Measurements from ENCODE around the gene CLNS1A. TPM values are rescaled to one million over a fixed set of nuclear protein-coding genes. Genes with fewer than 3 reads are reported as not detected.
"Not testable (repeated sequence)": the region's sequence is repeated elsewhere in the genome, so short reads cannot be mapped to it uniquely, and the experiment has no call there.

The CLNS1A gene
- total RNA-seq, 1 donor from 2014 or later: 142 TPM

DNA sequence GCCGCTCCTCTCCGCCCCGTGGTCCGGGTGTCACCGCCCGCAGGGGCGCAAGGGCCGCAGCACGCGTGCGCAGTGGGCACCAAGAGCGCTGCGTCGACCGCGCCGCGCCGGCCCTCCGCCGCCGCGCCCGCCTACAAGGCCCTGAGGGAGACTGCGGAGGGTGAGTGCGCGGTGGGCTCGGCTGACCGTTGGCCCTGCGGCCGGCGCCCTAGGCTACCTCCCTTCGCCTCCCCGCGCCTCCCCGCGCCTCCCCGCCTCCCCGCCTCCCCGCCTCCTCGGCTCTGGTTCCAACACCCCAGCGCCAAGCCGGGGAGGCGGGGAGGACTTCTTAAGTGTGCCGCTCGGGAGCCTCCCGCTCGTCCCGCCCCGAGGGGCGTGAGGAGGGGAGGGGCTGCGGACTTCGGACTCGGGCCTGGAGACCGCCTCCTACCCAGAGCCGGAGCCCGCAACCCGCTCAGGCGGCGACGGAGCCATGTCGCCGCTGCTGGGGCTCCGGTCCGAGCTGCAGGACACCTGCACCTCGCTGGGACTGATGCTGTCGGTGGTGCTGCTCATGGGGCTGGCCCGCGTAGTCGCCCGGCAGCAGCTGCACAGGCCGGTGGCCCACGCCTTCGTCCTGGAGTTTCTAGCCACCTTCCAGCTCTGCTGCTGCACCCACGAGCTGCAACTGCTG, 47.9 kb downstream of the CLNS1A start, which contains the start of gene AQP11:
Gene AQP11, plus strand, starts transcription at position 433 of the 673 bp plus-strand sequence. Its CDS starts 40 bp downstream, at position 473.
- DNase-seq (ENCODE audit: low spot score, unreplicated experiment): peak; percentile 82
- Mint-ChIP-seq H3K27me3 (no peaks in the 10 kb centered on the region), H3K4me3 (ENCODE audit: low read depth) (peak within 1 kb of the TSS; percentile 89), H3K36me3 (ENCODE audit: insufficient read depth) (peaks cover 3% of the 10 kb centered on the region), H3K4me1 (ENCODE audit: low read depth) (peaks cover 14% of the 10 kb centered on the region), H3K9me3 (ENCODE audit: low read depth) (peaks cover 3% of the 10 kb centered on the region), H3K27ac (peak within 1 kb of the TSS; percentile 95)
- TF ChIP-seq, protein P1, sequence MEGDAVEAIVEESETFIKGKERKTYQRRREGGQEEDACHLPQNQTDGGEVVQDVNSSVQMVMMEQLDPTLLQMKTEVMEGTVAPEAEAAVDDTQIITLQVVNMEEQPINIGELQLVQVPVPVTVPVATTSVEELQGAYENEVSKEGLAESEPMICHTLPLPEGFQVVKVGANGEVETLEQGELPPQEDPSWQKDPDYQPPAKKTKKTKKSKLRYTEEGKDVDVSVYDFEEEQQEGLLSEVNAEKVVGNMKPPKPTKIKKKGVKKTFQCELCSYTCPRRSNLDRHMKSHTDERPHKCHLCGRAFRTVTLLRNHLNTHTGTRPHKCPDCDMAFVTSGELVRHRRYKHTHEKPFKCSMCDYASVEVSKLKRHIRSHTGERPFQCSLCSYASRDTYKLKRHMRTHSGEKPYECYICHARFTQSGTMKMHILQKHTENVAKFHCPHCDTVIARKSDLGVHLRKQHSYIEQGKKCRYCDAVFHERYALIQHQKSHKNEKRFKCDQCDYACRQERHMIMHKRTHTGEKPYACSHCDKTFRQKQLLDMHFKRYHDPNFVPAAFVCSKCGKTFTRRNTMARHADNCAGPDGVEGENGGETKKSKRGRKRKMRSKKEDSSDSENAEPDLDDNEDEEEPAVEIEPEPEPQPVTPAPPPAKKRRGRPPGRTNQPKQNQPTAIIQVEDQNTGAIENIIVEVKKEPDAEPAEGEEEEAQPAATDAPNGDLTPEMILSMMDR (IDR thresholded peaks at IDR 0.05; ENCODE audit: unreplicated experiment): no peak

DNA sequence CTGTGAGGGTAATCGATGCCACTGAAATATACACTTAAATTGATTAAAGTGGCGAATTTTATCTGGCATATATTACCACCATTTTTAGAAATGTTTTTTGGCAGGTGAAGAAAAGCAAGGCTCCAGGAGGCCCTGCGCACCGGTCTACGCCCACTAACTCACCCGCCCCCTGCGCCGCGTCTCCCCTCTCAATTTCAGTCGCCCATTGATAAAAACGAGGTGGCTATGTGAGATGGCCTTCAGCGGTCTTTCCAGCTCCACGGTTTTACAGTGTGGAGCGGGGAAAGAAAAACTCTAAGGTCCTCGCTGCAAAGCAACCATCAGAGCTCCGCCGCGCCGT, 48.4 kb downstream of the CLNS1A start:
- DNase-seq (ENCODE audit: low spot score, unreplicated experiment): no peak
- H3K4me1 Mint-ChIP-seq (ENCODE audit: low read depth): peaks cover 14% of the 10 kb centered on the region
- H3K36me3 Mint-ChIP-seq (ENCODE audit: insufficient read depth): peaks cover 3% of the 10 kb centered on the region
- H3K27ac Mint-ChIP-seq: peak overlapping the region; percentile 94
- peak overlapping the region; percentile 89 for H3K4me3 Mint-ChIP-seq (ENCODE audit: low read depth)
- H3K9me3 Mint-ChIP-seq (ENCODE audit: low read depth): peaks cover 3% of the 10 kb centered on the region
- TF ChIP-seq, protein P1 (IDR thresholded peaks at IDR 0.05; ENCODE audit: unreplicated experiment): peak; percentile 9
- no peaks in the 10 kb centered on the region for H3K27me3 Mint-ChIP-seq

DNA sequence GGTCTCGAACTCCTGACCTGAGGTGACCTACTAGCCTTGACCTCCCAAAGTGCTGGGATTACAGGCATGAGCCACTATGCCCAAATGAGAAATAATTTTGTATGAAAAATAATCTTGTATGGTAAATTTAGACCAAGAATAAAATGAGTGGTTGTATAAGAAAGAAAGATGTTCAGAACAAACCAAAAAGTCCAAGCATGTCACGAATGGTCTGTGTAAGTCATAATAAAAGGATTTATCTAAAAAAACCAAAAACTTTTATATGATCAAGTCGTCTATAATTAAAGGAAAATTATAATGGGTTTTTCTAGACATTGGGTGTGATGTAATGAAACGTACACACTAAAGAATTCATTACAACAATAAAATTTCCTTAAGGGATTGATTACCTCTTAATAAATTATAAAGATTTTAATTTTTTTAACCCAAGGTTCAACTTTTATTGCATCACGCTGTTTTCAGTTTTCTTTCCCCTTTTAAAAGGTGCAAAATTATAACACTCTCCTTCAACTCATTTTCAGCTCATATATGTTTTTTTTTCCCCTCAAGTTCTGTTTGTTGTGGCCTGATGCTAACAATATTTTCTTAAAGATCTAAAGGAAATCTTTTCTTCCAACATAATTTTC, 56.8 kb downstream of the CLNS1A start:
- Mint-ChIP-seq H3K36me3 (ENCODE audit: insufficient read depth) (peaks cover 16% of the 10 kb centered on the region), H3K27me3 (no peaks in the 10 kb centered on the region), H3K4me3 (ENCODE audit: low read depth) (no peak overlapping the region), H3K27ac (no peak overlapping the region), H3K4me1 (ENCODE audit: low read depth) (peaks cover 3% of the 10 kb centered on the region), H3K9me3 (ENCODE audit: low read depth) (peaks cover 34% of the 10 kb centered on the region)
- no peak for DNase-seq (ENCODE audit: low spot score, unreplicated experiment)
- TF ChIP-seq, protein P1 (IDR thresholded peaks at IDR 0.05; ENCODE audit: unreplicated experiment): no peak

DNA sequence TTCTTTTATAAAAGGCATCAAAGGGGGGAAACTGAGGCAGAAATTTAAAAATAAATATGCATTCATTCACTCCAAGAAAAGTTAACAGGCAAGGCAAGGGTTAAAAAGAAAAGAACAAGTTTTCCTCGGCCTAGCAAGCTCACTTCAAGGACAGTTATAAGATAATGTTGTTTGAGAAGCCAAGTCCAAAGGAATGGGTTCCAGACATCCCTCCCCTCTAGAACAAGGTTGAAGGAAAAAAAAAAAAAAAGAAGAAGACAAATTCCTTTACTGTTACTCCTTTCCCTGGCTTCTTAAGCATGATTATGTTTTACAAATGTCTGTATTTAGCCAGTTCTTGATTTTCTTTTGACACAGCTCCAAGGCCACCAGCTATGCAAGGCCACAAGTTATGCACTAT, 62.2 kb downstream of the CLNS1A start:
- H3K27me3 Mint-ChIP-seq; H3K4me1 Mint-ChIP-seq (ENCODE audit: low read depth); DNase-seq (ENCODE audit: low spot score, unreplicated experiment); H3K36me3 Mint-ChIP-seq (ENCODE audit: insufficient read depth); H3K4me3 Mint-ChIP-seq (ENCODE audit: low read depth); H3K27ac Mint-ChIP-seq: not testable (repeated sequence)
- peaks cover 18% of the 10 kb centered on the region for H3K9me3 Mint-ChIP-seq (ENCODE audit: low read depth)

DNA sequence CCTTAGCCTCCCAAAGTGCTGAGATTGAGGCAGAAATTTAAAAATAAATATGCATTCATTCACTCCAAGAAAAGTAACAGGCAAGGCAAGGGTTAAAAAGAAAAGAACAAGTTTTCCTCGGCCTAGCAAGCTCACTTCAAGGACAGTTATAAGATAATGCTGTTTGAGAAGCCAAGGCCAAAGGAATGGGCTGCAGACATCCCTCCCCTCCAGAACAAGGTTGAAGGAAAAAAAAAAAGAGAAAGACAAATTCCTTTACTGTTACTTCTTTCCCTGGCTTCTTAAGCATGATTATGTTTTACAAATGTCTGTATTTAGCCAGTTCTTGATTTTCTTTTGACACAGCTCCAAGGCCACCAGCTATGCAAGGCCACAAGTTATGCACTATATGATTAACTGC, 66.7 kb downstream of the CLNS1A start:
- DNase-seq (ENCODE audit: low spot score, unreplicated experiment); H3K27ac Mint-ChIP-seq; H3K27me3 Mint-ChIP-seq; H3K4me3 Mint-ChIP-seq (ENCODE audit: low read depth); H3K4me1 Mint-ChIP-seq (ENCODE audit: low read depth); H3K9me3 Mint-ChIP-seq (ENCODE audit: low read depth); H3K36me3 Mint-ChIP-seq (ENCODE audit: insufficient read depth): not testable (repeated sequence)

DNA sequence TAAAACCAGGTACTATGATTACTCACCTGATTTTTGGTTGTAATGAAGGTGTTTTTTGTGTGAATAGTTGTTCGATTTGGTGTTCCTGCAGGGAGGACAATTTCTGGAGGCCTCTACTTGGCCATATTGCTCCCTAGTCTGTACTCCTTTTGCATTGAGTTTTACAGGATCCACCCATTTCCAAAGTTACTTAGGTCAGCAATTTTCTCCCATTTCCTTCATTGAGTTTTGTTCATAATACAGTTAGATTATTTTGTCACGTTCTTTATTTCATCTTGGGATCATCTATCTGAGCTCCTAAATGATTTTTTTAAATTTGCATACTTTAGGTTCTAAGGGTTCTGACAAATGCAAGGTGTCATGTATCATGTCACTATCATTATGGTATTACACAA, 67.9 kb downstream of the CLNS1A start:
- no peak overlapping the region for H3K27ac Mint-ChIP-seq
- no peaks in the 10 kb centered on the region for H3K9me3 Mint-ChIP-seq (ENCODE audit: low read depth)
- H3K4me1 Mint-ChIP-seq (ENCODE audit: low read depth): peaks cover 2% of the 10 kb centered on the region
- no peak for DNase-seq (ENCODE audit: low spot score, unreplicated experiment)
- no peak overlapping the region for H3K4me3 Mint-ChIP-seq (ENCODE audit: low read depth)
- TF ChIP-seq, protein P1 (IDR thresholded peaks at IDR 0.05; ENCODE audit: unreplicated experiment): no peak
- no peaks in the 10 kb centered on the region for H3K36me3 Mint-ChIP-seq (ENCODE audit: insufficient read depth)
- no peaks in the 10 kb centered on the region for H3K27me3 Mint-ChIP-seq

Measured in progenitor cell of endocrine pancreas (in vitro differentiated cells).